Measurements from ENCODE around the gene MKI67.

The MKI67 gene

GRCh38 chr10:128077155-128077875 is 48.9 kb downstream of the MKI67 start:
- Histone ChIP-seq H3K9ac (ENCODE audit: low read depth, low read length) (no peak overlapping the region), H3K36me3 (ENCODE audit: insufficient read depth, low read length) (no peaks in the 10 kb centered on the region), H3K4me1 (ENCODE audit: insufficient read depth, low read length) (no peaks in the 10 kb centered on the region), H3K9me3 (ENCODE audit: control insufficient read depth, insufficient read depth, low read length) (no peaks in the 10 kb centered on the region)

- Histone ChIP-seq H3K36me3 (ENCODE audit: insufficient read depth, low read length) (no peaks in the 10 kb centered on the region), H3K9ac (ENCODE audit: low read depth, low read length) (no peak overlapping the region), H3K9me3 (ENCODE audit: control insufficient read depth, insufficient read depth, low read length) (no peaks in the 10 kb centered on the region), H3K4me1 (ENCODE audit: insufficient read depth, low read length) (no peaks in the 10 kb centered on the region)
These were observed 51.6 kb downstream of the MKI67 start for GRCh38 chr10:128074589-128074988.

- no peaks in the 10 kb centered on the region for H3K9me3 ChIP-seq (ENCODE audit: control insufficient read depth, insufficient read depth, low read length)
These were observed 52.3 kb downstream of the MKI67 start for GRCh38 chr10:128073890-128074289.

GRCh38 chr10:128072941-128073645 is 53.1 kb downstream of the MKI67 start:
- H3K9me3 ChIP-seq (ENCODE audit: control insufficient read depth, insufficient read depth, low read length) = no peaks in the 10 kb centered on the region
- no peak overlapping the region for H3K9ac ChIP-seq (ENCODE audit: low read depth, low read length)
- no peaks in the 10 kb centered on the region for H3K4me1 ChIP-seq (ENCODE audit: insufficient read depth, low read length)
- no peaks in the 10 kb centered on the region for H3K36me3 ChIP-seq (ENCODE audit: insufficient read depth, low read length)

More at GRCh38 chr10:128073890-128074289, 52.3 kb downstream of the MKI67 start:
- no peak overlapping the region for H3K9ac ChIP-seq (ENCODE audit: low read depth, low read length)
- no peaks in the 10 kb centered on the region for H3K36me3 ChIP-seq (ENCODE audit: insufficient read depth, low read length)
- no peaks in the 10 kb centered on the region for H3K4me1 ChIP-seq (ENCODE audit: insufficient read depth, low read length)

GRCh38 chr10:128072046-128072445 is 54.2 kb downstream of the MKI67 start:
- H3K36me3 ChIP-seq (ENCODE audit: insufficient read depth, low read length) = no peaks in the 10 kb centered on the region
- H3K4me1 ChIP-seq (ENCODE audit: insufficient read depth, low read length) = no peaks in the 10 kb centered on the region
- H3K9ac ChIP-seq (ENCODE audit: low read depth, low read length) = no peak overlapping the region
- no peaks in the 10 kb centered on the region for H3K9me3 ChIP-seq (ENCODE audit: control insufficient read depth, insufficient read depth, low read length)

- Histone ChIP-seq H3K4me1 (ENCODE audit: insufficient read depth, low read length) (no peaks in the 10 kb centered on the region), H3K9ac (ENCODE audit: low read depth, low read length) (no peak overlapping the region), H3K36me3 (ENCODE audit: insufficient read depth, low read length) (no peaks in the 10 kb centered on the region), H3K9me3 (ENCODE audit: control insufficient read depth, insufficient read depth, low read length) (no peaks in the 10 kb centered on the region)
These were observed 54.8 kb downstream of the MKI67 start for GRCh38 chr10:128071417-128071782.

GRCh38 chr10:128070721-128071416 is 55.4 kb downstream of the MKI67 start:
- Histone ChIP-seq H3K36me3 (ENCODE audit: insufficient read depth, low read length) (no peaks in the 10 kb centered on the region), H3K9me3 (ENCODE audit: control insufficient read depth, insufficient read depth, low read length) (no peaks in the 10 kb centered on the region), H3K4me1 (ENCODE audit: insufficient read depth, low read length) (no peaks in the 10 kb centered on the region), H3K9ac (ENCODE audit: low read depth, low read length) (no peak overlapping the region)

- no peaks in the 10 kb centered on the region for H3K4me1 ChIP-seq (ENCODE audit: insufficient read depth, low read length)
- H3K9ac ChIP-seq (ENCODE audit: low read depth, low read length) = no peak overlapping the region
- H3K9me3 ChIP-seq (ENCODE audit: control insufficient read depth, insufficient read depth, low read length) = no peaks in the 10 kb centered on the region
- no peaks in the 10 kb centered on the region for H3K36me3 ChIP-seq (ENCODE audit: insufficient read depth, low read length)
These were observed 56.1 kb downstream of the MKI67 start for GRCh38 chr10:128070161-128070560.

GRCh38 chr10:128069351-128070051 is 56.7 kb downstream of the MKI67 start:
- Histone ChIP-seq H3K4me1 (ENCODE audit: insufficient read depth, low read length) (peaks cover under 1% of the 10 kb centered on the region; the same call in 1 of the 2 replicates), H3K36me3 (ENCODE audit: insufficient read depth, low read length) (no peaks in the 10 kb centered on the region), H3K9me3 (ENCODE audit: control insufficient read depth, insufficient read depth, low read length) (no peaks in the 10 kb centered on the region), H3K9ac (ENCODE audit: low read depth, low read length) (no peak overlapping the region)

- no peaks in the 10 kb centered on the region for H3K9me3 ChIP-seq (ENCODE audit: control insufficient read depth, insufficient read depth, low read length)
- peaks cover 9% of the 10 kb centered on the region; the same call in 1 of the 2 replicates for H3K4me1 ChIP-seq (ENCODE audit: insufficient read depth, low read length)
- H3K36me3 ChIP-seq (ENCODE audit: insufficient read depth, low read length) = no peaks in the 10 kb centered on the region
- H3K9ac ChIP-seq (ENCODE audit: low read depth, low read length) = no peak overlapping the region
These were observed 57.6 kb downstream of the MKI67 start for GRCh38 chr10:128068398-128069285.

GRCh38 chr10:128067691-128068397 is 58.4 kb downstream of the MKI67 start:
- Histone ChIP-seq H3K9ac (ENCODE audit: low read depth, low read length) (no peak overlapping the region), H3K4me1 (ENCODE audit: insufficient read depth, low read length) (peaks cover 17% of the 10 kb centered on the region), H3K9me3 (ENCODE audit: control insufficient read depth, insufficient read depth, low read length) (no peaks in the 10 kb centered on the region), H3K36me3 (ENCODE audit: insufficient read depth, low read length) (no peaks in the 10 kb centered on the region)

- H3K4me1 ChIP-seq (ENCODE audit: insufficient read depth, low read length) = peaks cover 25% of the 10 kb centered on the region
These were observed 59.3 kb downstream of the MKI67 start for GRCh38 chr10:128066870-128067382.

More at GRCh38 chr10:128066870-128067382, 59.3 kb downstream of the MKI67 start:
- Histone ChIP-seq H3K9me3 (ENCODE audit: control insufficient read depth, insufficient read depth, low read length) (no peaks in the 10 kb centered on the region), H3K9ac (ENCODE audit: low read depth, low read length) (no peak overlapping the region), H3K36me3 (ENCODE audit: insufficient read depth, low read length) (no peaks in the 10 kb centered on the region)

Measured in ES-I3 (cell line).